MCF 10A (cell line): Measurements from ENCODE around the gene SLC14A1. TPM values are rescaled to one million over a fixed set of nuclear protein-coding genes. Genes with fewer than 3 reads are reported as not detected.

Experiments used
- BruUV-seq: library from RNA; stranded (reverse); fragments of 400-500 nt; replicated peaks from 2 replicates; lab custom pipeline; 2021; lab: Mats Ljungman, UMichigan
- CTCF ChIA-PET: fragments of 300-600 bp; sonication (Branson Sonifier 250); formaldehyde crosslinking; extraction: SDS; loops from one replicate; lab custom pipeline; 2021; ENCODE audit warnings: antibody characterized with exemption, inconsistent platforms; lab: Yijun Ruan, JAX
- POLR2A ChIA-PET: fragments of 300-600, 350-650 bp; sonication (Branson Sonifier 250); formaldehyde crosslinking; extraction: SDS; loops from one replicate; lab custom pipeline; 2020; ENCODE audit warnings: antibody characterized with exemption, inconsistent platforms; lab: Yijun Ruan, JAX
- DNase-seq: peaks from one replicate; pipeline ENCODE4 v3.0.0-alpha.2; 2018; ENCODE audit not compliant: unreplicated experiment
- H3K27ac Mint-ChIP-seq: one replicate; pipeline ENCODE4 v1.8.0; 2022; ENCODE audit warnings: mild to moderate bottlenecking, low read depth, mixed read lengths; ENCODE audit not compliant: unreplicated experiment
- H3K27me3 Mint-ChIP-seq: one replicate; pipeline ENCODE4 v1.8.0; 2022; ENCODE audit warnings: mixed read lengths; ENCODE audit not compliant: insufficient read depth, unreplicated experiment
- H3K36me3 Mint-ChIP-seq: one replicate; pipeline ENCODE4 v1.8.0; 2022; ENCODE audit warnings: mild to moderate bottlenecking, moderate library complexity, mixed read lengths; ENCODE audit not compliant: insufficient read depth, unreplicated experiment
- H3K4me1 Mint-ChIP-seq: one replicate; pipeline ENCODE4 v1.8.0; 2022; ENCODE audit warnings: mixed read lengths; ENCODE audit not compliant: insufficient read depth, unreplicated experiment
- H3K4me3 Mint-ChIP-seq: one replicate; pipeline ENCODE4 v1.8.0; 2022; ENCODE audit warnings: mild to moderate bottlenecking, moderate library complexity, mixed read lengths; ENCODE audit not compliant: unreplicated experiment
- H3K9me3 Mint-ChIP-seq: one replicate; pipeline ENCODE4 v1.8.0; 2022; ENCODE audit warnings: mixed read lengths; ENCODE audit not compliant: unreplicated experiment
- intact Hi-C: fragments of 100-400 bp; cut with micrococcal nuclease; formaldehyde crosslinking; loops from 2 replicates; pipeline ENCODE4 v1.14.1; 2022
- total RNA-seq: library from RNA; stranded (reverse); gene quantifications from 2 replicates; pipeline ENCODE4 v1.2.3, GENCODE V29; 2022
- TF ChIP-seq, protein P1 (sequence below): fragments of 200-600 bp; IDR thresholded peaks from one replicate; pipeline ENCODE4 v1.8.0; 2022; ENCODE audit warnings: antibody characterized with exemption, mild to moderate bottlenecking; ENCODE audit not compliant: unreplicated experiment

Gene SLC14A1
- total RNA-seq, 1 experiment from 2014 or later, result not detected

DNA sequence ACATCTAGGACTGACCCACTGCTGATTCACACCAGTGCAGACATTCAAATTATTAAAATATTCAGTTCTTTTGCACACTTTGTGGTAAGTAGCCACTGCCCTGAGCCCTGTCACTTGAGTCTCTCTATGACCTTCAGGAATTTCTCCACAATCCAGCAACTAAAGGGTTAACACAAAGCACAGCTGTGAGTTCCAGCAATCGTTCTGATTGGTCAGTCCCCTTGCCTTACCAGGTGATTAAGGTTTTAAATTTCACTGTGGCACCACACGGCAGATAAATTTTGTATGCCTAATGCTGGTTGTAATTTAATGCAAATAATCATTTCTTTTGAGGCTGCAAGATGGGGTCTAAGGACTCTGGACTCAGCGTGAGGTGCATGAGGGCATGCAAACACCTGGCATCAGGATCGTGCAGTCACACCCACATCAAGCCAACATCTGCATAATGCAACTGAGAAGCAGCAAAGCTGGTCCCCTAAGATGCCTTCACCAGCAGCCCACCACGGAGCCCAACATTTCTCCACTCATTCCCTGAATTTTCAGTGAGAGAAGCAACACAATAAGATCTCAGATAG is 36.6 kb downstream of the SLC14A1 start:
- Mint-ChIP-seq H3K27ac (no peak overlapping the region), H3K9me3 (no peaks in the 10 kb centered on the region), H3K36me3 (no peaks in the 10 kb centered on the region), H3K4me1 (peaks cover 17% of the 10 kb centered on the region), H3K27me3 (no peaks in the 10 kb centered on the region), H3K4me3 (no peak overlapping the region)
- no peak for DNase-seq
- ChIA-PET CTCF (interaction anchor here (0.5 to 0.6 kb wide), 2 partner anchors 12 to 79 kb away, joined by 3 read pairs; no protein-coding TSS in a partner anchor), POLR2A (no interaction called here)
- no TSS peak for BruUV-seq
- TF ChIP-seq, protein P1, sequence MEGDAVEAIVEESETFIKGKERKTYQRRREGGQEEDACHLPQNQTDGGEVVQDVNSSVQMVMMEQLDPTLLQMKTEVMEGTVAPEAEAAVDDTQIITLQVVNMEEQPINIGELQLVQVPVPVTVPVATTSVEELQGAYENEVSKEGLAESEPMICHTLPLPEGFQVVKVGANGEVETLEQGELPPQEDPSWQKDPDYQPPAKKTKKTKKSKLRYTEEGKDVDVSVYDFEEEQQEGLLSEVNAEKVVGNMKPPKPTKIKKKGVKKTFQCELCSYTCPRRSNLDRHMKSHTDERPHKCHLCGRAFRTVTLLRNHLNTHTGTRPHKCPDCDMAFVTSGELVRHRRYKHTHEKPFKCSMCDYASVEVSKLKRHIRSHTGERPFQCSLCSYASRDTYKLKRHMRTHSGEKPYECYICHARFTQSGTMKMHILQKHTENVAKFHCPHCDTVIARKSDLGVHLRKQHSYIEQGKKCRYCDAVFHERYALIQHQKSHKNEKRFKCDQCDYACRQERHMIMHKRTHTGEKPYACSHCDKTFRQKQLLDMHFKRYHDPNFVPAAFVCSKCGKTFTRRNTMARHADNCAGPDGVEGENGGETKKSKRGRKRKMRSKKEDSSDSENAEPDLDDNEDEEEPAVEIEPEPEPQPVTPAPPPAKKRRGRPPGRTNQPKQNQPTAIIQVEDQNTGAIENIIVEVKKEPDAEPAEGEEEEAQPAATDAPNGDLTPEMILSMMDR, result no peak
- intact Hi-C loops, result no loop called here

DNA sequence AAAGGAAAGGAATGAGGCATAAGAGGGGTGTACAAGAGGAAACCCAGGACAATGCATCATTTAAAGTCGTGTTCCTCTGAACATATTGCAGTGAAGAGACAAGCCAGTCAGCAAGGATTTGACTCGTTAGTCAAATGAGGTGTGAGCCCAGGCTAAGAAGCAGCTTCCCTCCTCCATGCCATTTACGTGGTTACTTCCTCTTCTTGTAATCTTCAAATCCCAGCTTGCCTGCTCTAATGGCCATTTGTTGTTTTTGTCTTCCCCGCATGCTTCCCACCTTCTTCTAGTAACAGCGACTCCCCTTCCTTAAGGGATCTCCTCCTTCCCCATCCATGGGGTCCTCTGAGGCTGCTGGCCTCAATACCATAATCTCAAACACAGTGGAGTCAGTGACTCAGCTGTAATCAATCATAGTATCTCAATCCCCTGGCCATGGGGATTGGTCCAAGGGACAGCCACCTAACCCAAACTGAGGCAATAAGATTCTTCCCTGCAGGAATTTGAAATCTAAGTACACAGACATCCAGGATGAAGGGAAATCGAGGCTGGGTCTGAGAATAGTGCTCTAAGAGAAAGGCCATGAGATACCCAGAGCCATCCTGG is 37.6 kb downstream of the SLC14A1 start:
- no peaks in the 10 kb centered on the region for H3K9me3 Mint-ChIP-seq
- DNase-seq, result no peak
- intact Hi-C loops, result no loop called here
- ChIA-PET CTCF (interaction anchor here (0.6 kb wide), 1 partner anchor 698 kb away, joined by 3 read pairs; no protein-coding TSS in a partner anchor), POLR2A (interaction anchor here (0.7 kb wide), 1 partner anchor 39 kb away, joined by 3 read pairs; no protein-coding TSS in a partner anchor)
- H3K4me3 Mint-ChIP-seq, result no peak overlapping the region
- H3K36me3 Mint-ChIP-seq, result no peaks in the 10 kb centered on the region
- TF ChIP-seq, protein P1, result no peak
- H3K27me3 Mint-ChIP-seq, result no peaks in the 10 kb centered on the region
- no peak overlapping the region for H3K27ac Mint-ChIP-seq
- peaks cover 10% of the 10 kb centered on the region for H3K4me1 Mint-ChIP-seq
- no TSS peak for BruUV-seq

DNA sequence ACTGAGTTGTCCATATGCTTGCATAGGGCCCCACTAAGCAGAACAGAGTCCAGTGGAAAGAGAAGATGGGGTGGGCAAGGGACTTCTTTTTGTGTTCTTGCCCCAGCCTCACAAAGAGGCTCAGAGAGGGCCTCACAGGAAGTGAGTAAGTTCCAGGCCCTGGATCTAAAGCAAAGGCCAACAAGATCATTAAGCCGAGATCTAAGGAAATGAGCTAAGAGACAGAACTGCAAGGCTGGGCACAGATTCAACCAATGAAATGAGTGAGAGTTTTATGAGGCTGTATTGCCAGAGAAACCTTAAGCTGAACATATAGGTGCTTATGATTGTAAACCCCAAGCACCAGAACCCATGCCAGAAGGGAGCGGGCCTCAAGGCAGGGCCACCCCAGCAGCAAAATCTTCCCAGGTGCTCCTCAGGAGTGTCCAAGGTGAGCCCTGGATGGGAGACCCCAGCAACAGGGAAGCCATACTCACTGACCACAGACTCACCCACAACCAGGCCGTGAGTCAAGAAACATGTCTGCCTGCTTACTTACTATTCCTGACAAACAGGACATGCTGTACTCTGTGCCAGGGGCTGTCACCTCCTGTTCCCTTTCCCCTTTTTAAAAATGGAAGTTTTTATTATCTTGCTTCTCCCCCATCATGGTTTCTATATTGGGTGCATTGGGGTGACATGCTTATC is 40.2 kb downstream of the SLC14A1 start:
- CTCF ChIA-PET, result interaction anchor here (1.0 to 1.2 kb wide), 2 partner anchors 34 to 143 kb away, joined by 3 read pairs; no protein-coding TSS in a partner anchor
- Mint-ChIP-seq H3K4me3 (no peak overlapping the region), H3K9me3 (no peaks in the 10 kb centered on the region), H3K27me3 (peaks cover 3% of the 10 kb centered on the region), H3K36me3 (no peaks in the 10 kb centered on the region), H3K27ac (no peak overlapping the region), H3K4me1 (peaks cover 10% of the 10 kb centered on the region)
- POLR2A ChIA-PET, result interaction anchor here (0.9 kb wide), 1 partner anchor 41 kb away, joined by 3 read pairs; no protein-coding TSS in a partner anchor
- no TSS peak for BruUV-seq
- peak; percentile 27 for DNase-seq
- TF ChIP-seq, protein P1, result no peak
- intact Hi-C loops, result no loop called here

DNA sequence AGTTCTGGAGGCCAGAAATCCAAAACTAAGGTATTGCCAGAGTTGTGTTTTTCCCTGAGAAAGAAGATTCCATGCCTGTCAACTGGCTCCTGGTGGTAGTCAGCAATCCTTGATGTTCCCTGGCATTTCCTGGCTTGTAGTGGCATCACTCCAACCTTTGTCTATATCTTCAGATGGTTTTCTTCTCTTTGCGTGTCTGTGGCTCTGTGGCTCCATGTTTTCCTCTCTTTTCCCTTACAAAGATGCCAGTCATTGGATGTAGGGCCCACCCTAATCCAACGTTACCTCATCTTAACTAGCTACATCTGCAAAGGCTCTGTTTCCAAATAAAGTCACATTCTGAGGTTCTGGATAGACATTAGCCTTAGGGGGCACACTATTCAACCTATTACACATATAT is 41.8 kb downstream of the SLC14A1 start:
- Mint-ChIP-seq H3K4me1 (peaks cover 5% of the 10 kb centered on the region), H3K27me3 (peaks cover 13% of the 10 kb centered on the region), H3K27ac (no peak overlapping the region), H3K9me3 (no peaks in the 10 kb centered on the region), H3K36me3 (no peaks in the 10 kb centered on the region), H3K4me3 (no peak overlapping the region)
- CTCF ChIA-PET, result interaction anchor here (0.6 to 0.7 kb wide), 2 partner anchors 20 to 1450 kb away, joined by 3 read pairs; no protein-coding TSS in a partner anchor
- intact Hi-C loops, result no loop called here
- DNase-seq, result no peak
- TF ChIP-seq, protein P1, result no peak
- POLR2A ChIA-PET, result no interaction called here
- no TSS peak for BruUV-seq
